ENCODE measurements around the gene HID1.
"Not testable (repeated sequence)": the region's sequence is repeated elsewhere in the genome, so short reads cannot be mapped to it uniquely, and the experiment has no call there.

Gene HID1

GRCh38 chr17:74998783-74999182, 26.2 kb upstream of the HID1 start:
- DNase-seq = no peak

GRCh38 chr17:74995847-74996246, 23.3 kb upstream of the HID1 start:
- DNase-seq = no peak

DNA sequence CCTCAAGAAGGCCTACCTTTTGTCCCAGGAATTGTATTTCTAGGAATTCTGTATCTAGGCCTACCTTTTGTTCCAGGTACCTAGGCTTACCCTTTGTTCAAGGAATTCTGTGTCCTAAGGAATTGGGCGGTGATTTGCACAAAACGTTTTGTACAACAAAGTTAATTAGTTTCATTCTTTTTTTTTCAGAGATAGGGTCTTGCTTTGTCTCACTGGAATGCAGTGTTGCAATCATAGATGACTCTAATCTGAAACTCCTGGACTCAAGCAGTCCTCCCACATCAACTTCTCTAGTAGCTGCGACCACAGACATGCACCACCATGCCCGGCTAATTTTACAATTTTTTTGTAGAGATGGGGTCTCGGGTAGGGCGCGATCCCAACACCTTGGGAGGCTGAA, 21.9 kb upstream of the HID1 start:
- no peak for DNase-seq

- DNase-seq = no peak
Measured at GRCh38 chr17:74992223-74992622, 19.7 kb upstream of the HID1 start.

GRCh38 chr17:74990581-74991105, 18.1 kb upstream of the HID1 start:
- no peak for DNase-seq

- DNase-seq = no peak
Measured at GRCh38 chr17:74987909-74988711, 15.6 kb upstream of the HID1 start.

DNA sequence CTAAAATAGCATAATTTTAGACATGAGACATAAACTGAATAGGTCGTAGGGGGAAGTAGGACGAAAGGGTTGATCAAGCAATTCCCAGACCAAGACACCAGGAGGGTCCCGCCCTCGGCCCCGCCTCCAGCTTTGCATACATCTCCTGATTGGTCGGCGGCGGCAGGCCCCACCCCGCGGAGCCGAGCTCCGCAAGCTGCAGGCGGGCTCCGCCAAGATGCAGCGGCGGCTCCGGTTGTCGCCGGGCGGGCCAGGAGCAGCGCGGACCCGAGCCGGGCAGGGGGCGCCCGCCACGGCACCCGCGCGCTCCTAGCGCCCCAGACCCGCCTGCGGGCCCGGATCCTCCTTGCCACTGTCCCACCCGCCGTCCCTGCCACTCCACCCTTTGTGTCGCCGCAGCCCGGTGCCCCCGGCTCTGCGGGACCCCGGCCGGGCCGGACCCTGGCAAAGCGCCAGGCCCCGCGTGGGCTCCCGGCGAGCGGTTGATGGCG, 14.9 kb upstream of the HID1 start, which contains the start of gene CDR2L:
CDR2L (plus strand) TSS at position 215 of the 491 bp plus-strand sequence. CDS start 412 bp downstream, outside the sequence.
- peak; percentile 91 to 93 for DNase-seq

DNA sequence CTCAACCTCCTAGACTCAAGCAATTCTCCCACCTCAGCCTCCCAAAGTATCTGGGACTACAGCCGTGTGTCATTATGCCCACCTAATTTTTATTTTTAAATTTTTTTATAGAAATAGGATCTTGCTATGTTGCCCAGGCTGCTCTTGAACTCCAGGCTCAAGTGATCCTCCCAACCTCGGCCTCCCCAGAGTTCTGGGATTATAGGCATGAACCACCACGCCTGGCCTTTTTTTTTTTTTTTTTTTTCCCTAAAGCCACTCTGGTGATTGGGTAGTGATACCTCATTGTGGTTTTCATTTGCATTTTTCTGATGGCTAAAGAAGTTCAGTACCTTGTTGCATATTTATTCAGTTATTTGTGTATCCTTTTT, 13.6 kb upstream of the HID1 start:
- DNase-seq = no peak

GRCh38 chr17:74982663-74983313, 10.2 kb upstream of the HID1 start:
- not testable (repeated sequence) for DNase-seq

- DNase-seq = peak; percentile 66 to 77
Measured at GRCh38 chr17:74981979-74982662, 9.6 kb upstream of the HID1 start.

- DNase-seq = no peak
Measured at GRCh38 chr17:74981318-74981978, 8.9 kb upstream of the HID1 start.

DNA sequence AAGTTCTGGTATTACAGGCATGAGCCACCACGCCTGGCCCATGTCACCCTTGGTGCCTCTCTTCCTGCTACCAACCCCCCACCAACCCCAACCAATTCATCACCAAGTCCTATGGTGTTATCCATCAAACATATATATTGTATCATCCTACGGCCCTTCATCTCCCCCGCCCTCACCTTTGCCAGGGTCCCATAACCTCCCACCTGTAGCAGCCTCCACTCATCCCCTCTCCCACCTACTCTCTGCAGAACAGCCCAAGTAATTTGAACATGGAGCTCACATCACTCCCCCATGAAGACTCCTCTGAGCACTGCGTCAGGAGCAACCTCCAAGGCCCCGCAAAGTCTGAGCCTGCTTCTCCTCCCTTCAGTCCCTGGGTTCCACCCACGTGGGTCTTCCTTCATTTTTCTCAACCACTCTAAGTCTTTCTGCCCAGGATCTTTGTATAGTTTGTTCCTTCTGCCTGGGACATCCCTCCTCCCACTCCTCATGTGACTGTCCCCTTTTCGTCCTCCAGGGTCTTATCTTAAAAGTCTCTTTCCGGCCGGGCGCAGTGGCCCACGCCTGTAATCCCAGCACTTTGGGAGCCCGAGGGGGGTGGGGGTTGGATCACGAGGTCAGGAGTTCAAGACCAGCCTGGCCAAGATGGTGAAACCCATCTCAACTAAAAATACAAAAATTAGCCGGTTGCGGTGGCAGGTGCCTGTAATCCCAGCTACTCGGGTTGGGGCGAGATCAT, 7.0 kb upstream of the HID1 start:
- no peak for DNase-seq

- no peak for DNase-seq
Measured at GRCh38 chr17:74978240-74978639, 5.7 kb upstream of the HID1 start.

- DNase-seq = no peak
Measured at GRCh38 chr17:74977802-74978201, 5.2 kb upstream of the HID1 start.

- no peak for DNase-seq
Measured at GRCh38 chr17:74975943-74976342, 3.4 kb upstream of the HID1 start.

- no peak for DNase-seq
Measured at GRCh38 chr17:74972973-74973328, 392 bp upstream of the HID1 start.

GRCh38 chr17:74971842-74972106, 785 bp downstream of the HID1 start:
- DNase-seq = no peak

GRCh38 chr17:74971069-74971841, 1.3 kb downstream of the HID1 start:
- no peak for DNase-seq

DNA sequence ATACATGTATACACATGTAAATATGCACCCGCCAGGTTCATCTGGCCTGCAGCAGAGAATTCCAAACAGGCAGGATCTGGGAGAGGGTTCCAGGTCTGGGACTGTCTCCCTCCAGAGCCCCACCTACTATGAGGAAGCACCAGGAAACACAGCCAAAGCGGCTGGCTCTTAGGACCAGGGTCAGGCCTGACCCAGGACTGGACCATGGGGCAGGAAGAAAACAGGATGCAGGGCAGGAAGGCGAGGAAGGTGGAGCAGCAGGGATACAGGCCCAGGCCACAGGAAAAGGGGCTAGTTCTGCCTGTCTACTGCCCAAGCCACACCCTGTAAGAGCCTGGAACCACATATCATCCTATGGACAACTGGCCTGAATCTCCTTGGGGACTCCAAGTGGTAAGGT, 2.2 kb downstream of the HID1 start:
- DNase-seq = no peak

- not testable (repeated sequence) for DNase-seq
Measured at GRCh38 chr17:74969501-74969900, 3.1 kb downstream of the HID1 start.

GRCh38 chr17:74968361-74968780, 4.2 kb downstream of the HID1 start:
- no peak for DNase-seq

All from activated CD4-positive, alpha-beta T cell treated with anti-CD3 and anti-CD28 coated beads for 4 hours (primary cell).